ENCODE measurements around the gene CNTNAP3. TPM values are rescaled to one million over a fixed set of nuclear protein-coding genes. Genes with fewer than 3 reads are reported as not detected.
A peak's percentile ranks its signal among the peaks of the same experiment; 100 is the strongest.
"Not testable (repeated sequence)": the region's sequence is repeated elsewhere in the genome, so short reads cannot be mapped to it uniquely, and the experiment has no call there.

The CNTNAP3 gene
- 20.0 TPM for total RNA-seq (ENCODE audit: insufficient read depth, low replicate concordance)

- not testable (repeated sequence) for DNase-seq (ENCODE audit: low spot score)
These were observed at the start of gene CNTNAP3 for GRCh38 chr9:39287980-39288379. TSS of gene CNTNAP3 (minus strand) at chr9:39288167. CDS start at chr9:39288064, 103 bp downstream.

DNA sequence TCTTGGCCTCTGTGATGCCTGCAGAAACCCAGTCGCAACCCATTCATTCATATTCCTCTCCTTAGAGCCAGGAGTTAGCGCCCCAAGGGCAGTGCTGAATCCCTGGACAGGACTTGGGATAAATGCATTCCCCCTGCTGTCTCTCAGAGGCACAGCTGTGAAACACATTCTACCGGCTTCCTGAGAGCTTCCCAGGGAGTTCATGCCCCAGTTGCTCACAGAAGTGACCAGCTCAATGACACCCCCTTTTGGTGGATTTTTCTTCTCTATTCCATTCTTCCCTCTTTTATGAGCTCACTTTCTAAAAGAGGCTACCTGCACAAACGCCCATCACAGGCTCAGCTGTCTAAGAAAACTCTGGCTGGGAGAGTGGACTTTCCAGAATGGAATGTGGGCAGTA is 8.0 kb downstream of the CNTNAP3 start:
- DNase-seq (ENCODE audit: low spot score) = not testable (repeated sequence)

DNA sequence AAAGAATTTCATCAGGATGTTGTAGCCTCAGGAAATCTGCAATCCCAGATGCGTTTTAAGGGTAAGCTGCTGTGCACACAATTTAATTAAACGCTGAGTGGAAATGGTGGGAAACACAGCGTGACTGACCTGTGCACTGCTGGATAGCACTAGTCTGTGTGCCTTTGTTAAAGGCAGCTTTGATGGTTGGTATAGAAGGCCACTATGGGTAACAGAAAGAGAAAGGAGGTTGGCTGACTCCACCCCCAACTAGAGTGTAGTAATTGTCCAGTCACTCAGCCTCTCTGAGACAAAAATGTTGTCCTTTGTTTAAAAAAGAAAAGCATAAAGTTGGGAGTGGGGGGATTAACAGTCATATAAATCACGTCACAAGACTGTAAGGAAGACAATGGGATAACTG is 45.5 kb downstream of the CNTNAP3 start:
- DNase-seq (ENCODE audit: low spot score) = not testable (repeated sequence)

DNA sequence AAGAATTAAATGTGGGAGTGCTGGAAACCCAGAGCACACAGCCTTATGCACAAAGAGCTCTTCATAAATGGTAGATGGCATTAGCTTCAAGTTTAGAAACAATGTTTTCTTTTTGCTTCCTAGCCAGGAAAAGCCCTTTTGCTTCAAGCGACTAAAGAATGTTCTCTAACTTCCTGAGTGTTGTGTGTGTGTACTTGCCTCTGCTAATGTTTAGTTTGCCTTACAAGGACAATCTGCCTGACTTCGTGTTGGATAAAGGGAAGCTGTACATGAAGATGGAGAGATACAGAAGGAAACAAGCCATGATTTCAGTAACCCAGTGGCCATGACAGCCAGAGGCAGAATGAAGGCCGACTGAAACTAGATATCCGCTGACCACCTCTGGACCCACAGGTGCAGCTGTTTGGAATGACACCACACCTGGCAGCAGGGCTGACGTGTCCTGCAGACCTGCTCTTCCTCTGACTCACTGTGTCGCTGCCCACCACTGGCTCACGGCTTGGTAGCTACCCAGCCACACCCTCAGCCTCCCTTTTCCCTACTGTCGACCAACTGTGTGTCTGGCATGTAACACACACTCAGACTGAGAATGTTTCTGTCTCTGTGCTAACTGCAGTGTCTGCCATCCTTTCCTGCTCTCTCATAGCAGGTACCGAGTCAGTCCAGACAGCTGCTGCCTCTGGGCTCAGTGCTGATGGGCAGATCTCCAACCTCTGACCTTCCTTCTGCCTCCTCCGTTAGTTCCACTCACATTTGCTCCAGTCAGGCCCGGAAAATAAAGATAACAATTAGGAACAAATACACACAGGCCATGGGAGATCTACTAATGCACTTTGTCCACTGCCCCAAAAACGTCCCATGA is 55.6 kb downstream of the CNTNAP3 start:
- DNase-seq (ENCODE audit: low spot score) = not testable (repeated sequence)

DNA sequence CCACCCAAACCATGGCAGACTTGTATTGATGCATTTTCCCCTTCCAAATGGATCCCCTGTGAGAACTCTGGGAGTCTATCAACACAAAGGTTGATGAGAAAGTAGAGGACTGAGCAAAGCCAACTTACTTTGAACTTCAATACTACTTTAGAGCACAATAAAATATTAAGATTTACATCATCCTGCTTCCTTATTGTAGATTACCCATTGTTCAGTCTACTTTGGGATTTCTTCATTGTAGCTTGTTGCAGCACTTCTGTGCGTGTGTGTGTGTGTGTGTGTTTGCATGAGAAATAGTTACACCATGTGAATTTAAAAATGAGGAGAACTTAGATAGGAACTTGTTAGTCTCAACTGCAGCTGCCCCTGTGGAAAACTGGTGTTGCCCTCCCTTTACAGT is 72.0 kb downstream of the CNTNAP3 start:
- DNase-seq (ENCODE audit: low spot score) = not testable (repeated sequence)

DNA sequence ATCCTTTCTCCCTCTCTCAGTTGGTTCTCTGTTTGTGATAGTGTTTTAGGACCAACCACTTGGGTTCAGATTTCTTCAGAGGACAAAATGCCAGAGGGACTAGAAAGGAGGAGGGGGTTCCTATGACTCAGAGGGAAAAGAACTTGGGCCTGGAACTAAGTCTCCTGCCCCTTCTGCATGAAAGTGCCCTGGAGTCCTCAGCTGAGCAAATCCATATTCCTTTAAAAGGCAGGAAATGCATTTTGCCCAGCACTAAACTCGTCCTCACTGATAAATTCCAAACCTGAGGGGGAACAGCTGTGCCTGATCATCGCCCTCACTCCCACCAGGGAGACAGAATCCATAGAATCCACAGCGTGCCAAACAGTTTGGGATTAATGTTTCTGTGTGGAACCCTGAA is 78.2 kb downstream of the CNTNAP3 start:
- DNase-seq (ENCODE audit: low spot score) = not testable (repeated sequence)

DNA sequence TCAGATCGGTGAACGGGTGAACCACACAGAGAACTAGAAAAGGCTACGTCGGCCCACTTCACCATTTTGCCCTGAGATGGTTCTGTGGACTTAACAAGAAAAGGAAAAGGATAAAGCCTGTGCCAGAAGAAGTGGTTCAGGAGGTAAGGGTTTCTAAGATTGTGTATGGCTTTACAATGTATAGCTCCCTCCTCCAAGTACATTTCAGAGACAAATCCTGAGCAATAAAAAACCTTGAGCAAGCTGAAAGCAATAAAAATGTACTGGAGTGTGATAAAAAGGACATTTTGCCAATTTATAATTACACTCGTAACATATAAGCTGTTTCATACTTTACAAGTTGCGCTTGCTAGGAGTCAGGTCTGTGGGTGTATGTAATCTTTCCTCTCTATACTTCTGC is 81.3 kb downstream of the CNTNAP3 start:
- DNase-seq (ENCODE audit: low spot score) = not testable (repeated sequence)

GRCh38 chr9:39205842-39206241 is 82.1 kb downstream of the CNTNAP3 start:
- DNase-seq (ENCODE audit: low spot score) = not testable (repeated sequence)

DNA sequence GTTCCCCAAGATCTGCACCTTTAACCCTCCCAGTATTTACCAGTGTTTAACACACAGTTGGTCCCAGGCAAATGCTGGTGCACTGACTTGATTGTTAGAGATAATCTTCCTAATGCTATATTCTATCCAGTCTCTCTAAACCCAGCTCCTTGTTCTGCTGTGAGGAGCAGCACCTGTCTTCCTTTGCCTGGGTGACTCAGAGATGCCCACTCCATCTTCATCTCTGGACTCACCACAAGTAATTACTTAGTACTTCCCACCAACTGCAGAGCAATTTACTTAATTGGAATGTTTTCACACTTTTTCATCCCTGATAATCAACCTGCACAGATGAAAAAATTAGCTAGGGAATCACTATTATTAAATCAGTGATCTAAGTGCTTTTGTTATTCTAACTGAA is 87.6 kb downstream of the CNTNAP3 start:
- DNase-seq (ENCODE audit: low spot score) = not testable (repeated sequence)

GRCh38 chr9:39198000-39198709 is 89.8 kb downstream of the CNTNAP3 start:
- DNase-seq (ENCODE audit: low spot score) = not testable (repeated sequence)

- DNase-seq (ENCODE audit: low spot score) = not testable (repeated sequence)
These were observed 116.6 kb downstream of the CNTNAP3 start for GRCh38 chr9:39171370-39171769.

GRCh38 chr9:39157714-39158113 is 130.3 kb downstream of the CNTNAP3 start:
- DNase-seq (ENCODE audit: low spot score) = not testable (repeated sequence)

DNA sequence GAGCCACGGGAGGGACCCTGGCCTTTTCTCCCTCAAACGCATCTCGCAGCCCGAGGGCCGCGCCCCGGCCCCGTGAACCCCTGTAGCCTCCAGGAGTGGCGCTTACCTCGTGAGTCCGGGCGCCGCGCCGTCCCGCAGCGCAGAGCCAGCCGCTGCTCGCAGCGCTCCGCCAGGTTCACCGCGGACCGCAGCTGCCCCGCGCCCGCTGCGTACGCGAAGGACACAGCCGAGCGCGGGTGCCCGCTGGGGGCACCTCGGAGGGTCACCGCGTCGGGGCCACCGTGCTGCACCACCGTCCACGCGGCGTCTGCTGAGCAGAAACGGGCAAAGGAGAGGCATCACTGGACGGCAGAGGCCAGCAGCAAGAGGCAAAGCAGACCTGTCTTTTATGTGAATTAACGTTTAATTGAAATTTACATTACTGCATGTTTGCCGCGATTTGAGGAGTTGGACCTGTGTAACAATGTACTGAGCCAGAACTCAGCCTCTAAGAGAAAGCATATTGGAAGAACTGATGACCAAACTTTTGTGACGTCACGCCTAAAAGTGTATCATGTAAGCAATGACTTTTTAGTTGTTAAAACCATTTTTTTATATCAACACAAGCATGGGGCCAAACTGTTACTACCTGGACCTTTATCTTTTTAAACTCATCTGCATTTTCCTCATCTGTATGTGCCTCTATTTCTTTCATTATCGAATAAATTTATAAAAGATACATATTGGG is 155.0 kb downstream of the CNTNAP3 start:
- DNase-seq (ENCODE audit: low spot score) = not testable (repeated sequence)

GRCh38 chr9:39121401-39121800 is 166.6 kb downstream of the CNTNAP3 start:
- DNase-seq (ENCODE audit: low spot score) = not testable (repeated sequence)

DNA sequence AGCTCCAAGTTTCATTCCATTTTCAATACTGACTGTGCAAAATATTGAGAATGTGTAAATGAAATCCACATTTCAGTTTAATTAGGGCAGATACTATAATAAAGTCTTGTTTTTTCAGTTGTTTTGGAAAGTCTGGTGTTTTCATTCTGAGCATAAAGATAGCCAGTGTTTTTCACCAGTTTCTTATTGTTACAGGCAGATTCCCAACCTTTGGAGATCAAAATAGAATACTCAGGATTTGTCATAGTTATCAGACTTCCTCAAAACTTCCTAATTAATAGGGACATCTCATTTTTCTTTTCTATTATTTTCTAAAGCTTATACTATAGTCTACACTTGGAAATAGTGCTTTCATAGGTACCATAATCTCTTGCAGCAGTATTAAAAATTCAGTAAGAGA is 176.2 kb downstream of the CNTNAP3 start:
- not testable (repeated sequence) for DNase-seq (ENCODE audit: low spot score)

DNA sequence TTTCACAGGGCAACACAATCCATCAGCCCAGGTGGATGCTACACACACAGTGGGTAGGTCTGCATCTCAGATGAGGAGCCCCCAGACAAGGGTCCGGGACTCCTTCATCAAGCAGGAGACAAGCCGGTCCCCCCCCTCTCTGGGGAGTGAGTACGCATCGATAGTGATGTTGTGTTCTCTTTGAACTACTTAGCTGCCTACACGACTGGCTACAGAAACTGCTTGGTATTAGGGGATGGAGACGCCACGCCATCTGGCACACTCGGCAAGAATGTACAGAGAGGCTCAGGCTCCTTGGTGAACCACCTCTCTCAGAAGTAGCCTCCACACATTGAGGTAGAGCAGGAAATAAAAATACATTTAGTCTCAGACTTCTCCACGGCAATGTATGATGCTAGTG is 179.8 kb downstream of the CNTNAP3 start:
- no peak for DNase-seq (ENCODE audit: low spot score)

- not testable (repeated sequence) for DNase-seq (ENCODE audit: low spot score)
These were observed 190.8 kb downstream of the CNTNAP3 start for GRCh38 chr9:39097208-39097607.

DNA sequence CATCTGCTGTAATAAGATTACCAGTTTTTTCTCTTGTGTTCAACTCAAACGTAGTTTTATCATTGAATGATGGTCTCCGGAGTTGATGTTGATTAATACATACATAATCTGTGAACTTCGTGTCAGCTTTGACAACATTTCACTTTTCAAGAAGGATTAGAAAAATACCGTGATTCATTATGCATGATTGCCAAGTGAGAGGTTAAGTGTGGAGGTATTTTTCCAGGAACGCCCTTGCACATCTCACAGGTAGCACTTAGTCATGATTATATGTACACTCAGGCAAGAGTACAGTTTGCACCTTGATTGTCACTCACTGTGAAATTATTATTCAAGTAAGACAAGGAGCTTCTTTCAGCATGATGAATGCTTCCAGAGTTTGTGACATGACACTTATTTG is 202.7 kb downstream of the CNTNAP3 start:
- DNase-seq (ENCODE audit: low spot score) = not testable (repeated sequence)

- not testable (repeated sequence) for DNase-seq (ENCODE audit: low spot score)
These were observed 205.4 kb downstream of the CNTNAP3 start for GRCh38 chr9:39082574-39082973.

DNA sequence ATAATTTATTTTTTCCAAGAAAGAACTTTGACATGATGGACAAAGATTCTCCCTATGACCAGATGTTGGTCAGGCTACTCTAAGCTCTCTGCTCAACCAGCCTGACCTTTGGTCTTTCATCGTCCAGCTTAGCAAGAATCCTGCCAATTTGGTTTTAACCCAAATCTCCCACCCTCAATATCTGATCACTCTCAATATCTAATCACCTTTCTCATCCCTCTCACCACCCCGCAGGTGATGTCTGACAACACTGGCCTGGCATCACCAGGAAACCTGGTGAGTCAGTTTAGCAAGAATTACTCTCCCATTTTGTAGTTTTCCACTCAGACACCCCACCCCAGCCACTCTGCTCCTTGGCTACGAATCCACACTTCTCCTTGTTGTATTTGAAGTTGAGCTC is 207.9 kb downstream of the CNTNAP3 start:
- not testable (repeated sequence) for DNase-seq (ENCODE audit: low spot score)

DNA sequence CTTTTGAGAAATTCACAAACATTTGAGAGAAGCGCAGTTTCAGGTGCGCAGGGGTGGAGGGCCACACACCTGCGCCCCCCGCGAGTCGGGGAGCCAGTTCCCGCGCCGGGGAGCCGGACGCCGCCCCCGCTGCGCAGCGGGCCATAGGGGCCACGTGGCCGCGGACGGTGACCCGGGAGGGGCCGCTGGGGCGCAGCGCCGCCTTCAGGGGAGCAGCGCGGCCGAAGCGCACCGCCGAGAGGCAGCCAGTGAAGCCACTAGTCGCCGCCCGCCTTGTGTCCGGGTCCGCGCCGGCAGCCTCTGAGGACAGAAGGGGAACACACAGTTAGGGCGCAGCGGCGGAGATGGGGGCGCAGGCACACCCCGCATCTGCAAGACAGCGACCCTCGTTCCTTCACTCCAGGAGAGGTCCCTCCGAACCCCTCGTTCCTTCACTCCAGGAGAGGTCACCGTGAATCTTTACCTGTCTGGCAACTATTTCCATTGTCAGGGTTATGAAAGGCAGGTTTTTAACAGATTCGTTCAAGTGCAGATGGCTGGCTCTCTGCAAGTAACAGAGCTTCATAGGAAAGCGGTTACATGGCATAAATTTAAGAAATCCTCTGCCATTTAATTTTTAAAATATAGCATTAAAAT is 209.2 kb downstream of the CNTNAP3 start:
- peak; percentile 9 for DNase-seq (ENCODE audit: low spot score)
